Esophagus muscularis mucosa (tissue), 3 donors: Measurements from ENCODE around the gene DOCK1.

Source experiments
- POLR2A ChIP-seq: fragments of 450-650 bp; IDR thresholded peaks from one replicate; pipeline ENCODE4 v1.6.1; 2017; ENCODE audit warnings: antibody characterized with exemption, moderate library complexity, mild to moderate bottlenecking, low read depth
- TF ChIP-seq, protein P1 (sequence below), 3 experiments: fragments of 200-600 bp in 2 of 3; fragments of 450-650 bp in 1 of 3; sonication (generic) in 2 of 3; IDR thresholded peaks; one replicate each; pipeline ENCODE4 v1.5.1; 2017 to 2019; ENCODE audit warnings: antibody characterized with exemption in 3 of 3, mild to moderate bottlenecking in 2 of 3, moderate library complexity in 1 of 3

DNA sequence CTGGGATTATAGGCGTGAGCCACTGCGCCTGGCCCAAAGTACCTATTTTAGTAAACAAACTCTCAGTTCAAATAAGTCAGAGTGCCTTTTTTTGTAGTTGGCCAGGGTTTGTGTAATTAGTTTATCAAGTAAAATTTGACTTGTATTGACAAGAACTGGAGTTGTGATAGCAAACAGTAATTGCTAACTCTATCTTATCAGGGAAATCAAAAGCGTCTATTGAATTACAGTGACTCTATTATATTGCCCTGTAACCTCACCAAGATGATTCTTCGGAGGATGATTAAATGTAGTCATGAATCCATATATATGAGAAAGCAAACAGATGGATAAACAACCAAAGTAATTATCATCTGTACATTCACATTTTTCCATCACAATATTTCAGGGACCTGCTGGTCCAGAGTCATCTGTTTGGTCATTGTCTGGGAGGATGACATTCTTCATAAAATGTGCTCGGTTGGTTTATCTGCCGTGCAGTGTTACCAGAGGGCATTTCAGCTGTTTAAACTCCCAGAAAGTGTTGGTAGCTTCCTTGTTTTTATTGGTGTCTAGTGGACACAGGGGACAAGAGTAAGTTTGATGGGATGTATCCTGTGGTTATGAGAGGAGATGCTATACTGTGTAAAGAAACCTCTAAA is 35.6 kb downstream of the DOCK1 start:
- TF ChIP-seq, protein P1, sequence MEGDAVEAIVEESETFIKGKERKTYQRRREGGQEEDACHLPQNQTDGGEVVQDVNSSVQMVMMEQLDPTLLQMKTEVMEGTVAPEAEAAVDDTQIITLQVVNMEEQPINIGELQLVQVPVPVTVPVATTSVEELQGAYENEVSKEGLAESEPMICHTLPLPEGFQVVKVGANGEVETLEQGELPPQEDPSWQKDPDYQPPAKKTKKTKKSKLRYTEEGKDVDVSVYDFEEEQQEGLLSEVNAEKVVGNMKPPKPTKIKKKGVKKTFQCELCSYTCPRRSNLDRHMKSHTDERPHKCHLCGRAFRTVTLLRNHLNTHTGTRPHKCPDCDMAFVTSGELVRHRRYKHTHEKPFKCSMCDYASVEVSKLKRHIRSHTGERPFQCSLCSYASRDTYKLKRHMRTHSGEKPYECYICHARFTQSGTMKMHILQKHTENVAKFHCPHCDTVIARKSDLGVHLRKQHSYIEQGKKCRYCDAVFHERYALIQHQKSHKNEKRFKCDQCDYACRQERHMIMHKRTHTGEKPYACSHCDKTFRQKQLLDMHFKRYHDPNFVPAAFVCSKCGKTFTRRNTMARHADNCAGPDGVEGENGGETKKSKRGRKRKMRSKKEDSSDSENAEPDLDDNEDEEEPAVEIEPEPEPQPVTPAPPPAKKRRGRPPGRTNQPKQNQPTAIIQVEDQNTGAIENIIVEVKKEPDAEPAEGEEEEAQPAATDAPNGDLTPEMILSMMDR (IDR thresholded peaks at IDR 0.05) = no peak
- no peak for TF ChIP-seq POLR2A
